ENCODE data around the gene PDAP1. TPM values are rescaled to one million over a fixed set of nuclear protein-coding genes. Genes with fewer than 3 reads are reported as not detected.
A peak's percentile ranks its signal among the peaks of the same experiment; 100 is the strongest.
"Not testable (repeated sequence)": the region's sequence is repeated elsewhere in the genome, so short reads cannot be mapped to it uniquely, and the experiment has no call there.

The PDAP1 gene
- total RNA-seq, 2 experiments from 2014 or later, result 94.7 to 128 TPM

- not testable (repeated sequence) for ATAC-seq; H3K9me3 Mint-ChIP-seq (ENCODE audit: low read depth); H3K27ac Mint-ChIP-seq; DNase-seq; H3K27me3 Mint-ChIP-seq; H3K4me3 Mint-ChIP-seq
- Mint-ChIP-seq H3K36me3 (peaks cover 45% of the 10 kb centered on the region), H3K4me1 (peaks cover 30% of the 10 kb centered on the region)
- CTCF ChIA-PET, result interaction anchor here (0.9 to 2.1 kb wide), 6 partner anchors 9 to 22 kb away, joined by 3 to 10 read pairs (median 3); partner anchors contain the start of genes BUD31 and PDAP1
These were observed 21.2 kb downstream of the PDAP1 start for GRCh38 chr7:99387239-99387635.

- ATAC-seq, result peak; percentile 79
- Mint-ChIP-seq H3K36me3 (peaks cover 42% of the 10 kb centered on the region), H3K4me1 (peaks cover 29% of the 10 kb centered on the region), H3K27ac (peak overlapping the region; percentile 43), H3K9me3 (ENCODE audit: low read depth) (no peaks in the 10 kb centered on the region), H3K27me3 (no peaks in the 10 kb centered on the region), H3K4me3 (no peak overlapping the region)
- peak; percentile 66 for DNase-seq
- CTCF ChIA-PET, result interaction anchor here (0.9 to 2.1 kb wide), 8 partner anchors 9 to 695 kb away, joined by 3 to 10 read pairs (median 3); partner anchors contain the start of genes BUD31, PDAP1 and ZKSCAN5
These were observed 21.7 kb downstream of the PDAP1 start for GRCh38 chr7:99386584-99387238.

GRCh38 chr7:99385564-99385963, 22.8 kb downstream of the PDAP1 start:
- H3K4me3 Mint-ChIP-seq, result no peak overlapping the region
- ATAC-seq, result no peak
- no peak for DNase-seq
- CTCF ChIA-PET, result interaction anchor here (1.1 to 2.1 kb wide), 2 partner anchors 20 to 119 kb away, joined by 3 to 10 read pairs; partner anchors contain the start of gene ZKSCAN5
- H3K27me3 Mint-ChIP-seq, result no peaks in the 10 kb centered on the region
- peaks cover 40% of the 10 kb centered on the region for H3K36me3 Mint-ChIP-seq
- H3K4me1 Mint-ChIP-seq, result peaks cover 32% of the 10 kb centered on the region
- peak overlapping the region; percentile 28 for H3K27ac Mint-ChIP-seq
- H3K9me3 Mint-ChIP-seq (ENCODE audit: low read depth), result no peaks in the 10 kb centered on the region

- H3K36me3 Mint-ChIP-seq, result peaks cover 43% of the 10 kb centered on the region
These were observed 23.9 kb downstream of the PDAP1 start for GRCh38 chr7:99384523-99384922.

GRCh38 chr7:99383791-99384370, 24.5 kb downstream of the PDAP1 start:
- H3K27ac Mint-ChIP-seq, result peak overlapping the region; percentile 69
- no peaks in the 10 kb centered on the region for H3K27me3 Mint-ChIP-seq
- H3K9me3 Mint-ChIP-seq (ENCODE audit: low read depth), result no peaks in the 10 kb centered on the region
- H3K4me3 Mint-ChIP-seq, result no peak overlapping the region
- H3K36me3 Mint-ChIP-seq, result peaks cover 43% of the 10 kb centered on the region
- DNase-seq (no peak), ATAC-seq (no peak)
- peaks cover 46% of the 10 kb centered on the region for H3K4me1 Mint-ChIP-seq
- CTCF ChIA-PET, result interaction anchor here (1.1 kb wide), 1 partner anchor 15 kb away, joined by 4 read pairs; no protein-coding TSS in a partner anchor

More at GRCh38 chr7:99384523-99384922, 23.9 kb downstream of the PDAP1 start:
- Mint-ChIP-seq H3K9me3 (ENCODE audit: low read depth) (no peaks in the 10 kb centered on the region), H3K4me1 (peaks cover 40% of the 10 kb centered on the region), H3K27ac (peak overlapping the region; percentile 69), H3K4me3 (no peak overlapping the region), H3K27me3 (no peaks in the 10 kb centered on the region)
- CTCF ChIA-PET, result no interaction called here
- no peak for DNase-seq
- no peak for ATAC-seq

- no peaks in the 10 kb centered on the region for H3K9me3 Mint-ChIP-seq (ENCODE audit: low read depth)
- H3K27ac Mint-ChIP-seq, result peak overlapping the region; percentile 69
- H3K4me1 Mint-ChIP-seq, result peaks cover 50% of the 10 kb centered on the region
- H3K27me3 Mint-ChIP-seq, result no peaks in the 10 kb centered on the region
- H3K4me3 Mint-ChIP-seq, result no peak overlapping the region
- peaks cover 40% of the 10 kb centered on the region for H3K36me3 Mint-ChIP-seq
- DNase-seq, result no peak
- CTCF ChIA-PET, result interaction anchor here (1.1 to 1.2 kb wide), 2 partner anchors 15 to 24 kb away, joined by 3 to 4 read pairs; no protein-coding TSS in a partner anchor
- ATAC-seq, result no peak
These were observed 25.2 kb downstream of the PDAP1 start for GRCh38 chr7:99383203-99383602.

GRCh38 chr7:99381664-99382075, 26.7 kb downstream of the PDAP1 start:
- no peaks in the 10 kb centered on the region for H3K27me3 Mint-ChIP-seq
- H3K4me1 Mint-ChIP-seq, result peaks cover 59% of the 10 kb centered on the region
- H3K4me3 Mint-ChIP-seq, result peak overlapping the region; percentile 76
- no peaks in the 10 kb centered on the region for H3K9me3 Mint-ChIP-seq (ENCODE audit: low read depth)
- DNase-seq, result no peak
- H3K27ac Mint-ChIP-seq, result peak overlapping the region; percentile 97
- CTCF ChIA-PET, result interaction anchor here (1.0 kb wide), 1 partner anchor 13 kb away, joined by 3 read pairs; no protein-coding TSS in a partner anchor
- peaks cover 40% of the 10 kb centered on the region for H3K36me3 Mint-ChIP-seq
- no peak for ATAC-seq

GRCh38 chr7:99380823-99381663, 27.4 kb downstream of the PDAP1 start:
- CTCF ChIA-PET, result interaction anchor here (0.6 to 1.0 kb wide), 3 partner anchors 12 to 27 kb away, joined by 3 to 6 read pairs (median 3); partner anchors contain the start of genes BUD31 and PDAP1
- H3K4me3 Mint-ChIP-seq, result peak overlapping the region; percentile 76
- H3K36me3 Mint-ChIP-seq, result peaks cover 37% of the 10 kb centered on the region
- H3K27me3 Mint-ChIP-seq, result no peaks in the 10 kb centered on the region
- H3K9me3 Mint-ChIP-seq (ENCODE audit: low read depth), result no peaks in the 10 kb centered on the region
- peaks cover 64% of the 10 kb centered on the region for H3K4me1 Mint-ChIP-seq
- DNase-seq, result peak; percentile 96
- H3K27ac Mint-ChIP-seq, result peak overlapping the region; percentile 97
- ATAC-seq, result peak; percentile 90

- no peaks in the 10 kb centered on the region for H3K9me3 Mint-ChIP-seq (ENCODE audit: low read depth)
- DNase-seq (peak; percentile 67), ATAC-seq (peak; percentile 27)
- no peaks in the 10 kb centered on the region for H3K27me3 Mint-ChIP-seq
- peak overlapping the region; percentile 76 for H3K4me3 Mint-ChIP-seq
- CTCF ChIA-PET, result interaction anchor here (0.6 to 1.0 kb wide), 3 partner anchors 13 to 28 kb away, joined by 3 to 6 read pairs (median 3); partner anchors contain the start of genes BUD31 and PDAP1
- H3K36me3 Mint-ChIP-seq, result peaks cover 35% of the 10 kb centered on the region
- peak overlapping the region; percentile 97 for H3K27ac Mint-ChIP-seq
- peaks cover 61% of the 10 kb centered on the region for H3K4me1 Mint-ChIP-seq
These were observed 28.2 kb downstream of the PDAP1 start for GRCh38 chr7:99380032-99380822.

- Mint-ChIP-seq H3K4me3 (peak overlapping the region; percentile 76), H3K4me1 (peaks cover 61% of the 10 kb centered on the region), H3K27ac (peak overlapping the region; percentile 97), H3K36me3 (peaks cover 35% of the 10 kb centered on the region)
- ATAC-seq; H3K27me3 Mint-ChIP-seq; H3K9me3 Mint-ChIP-seq (ENCODE audit: low read depth); DNase-seq: not testable (repeated sequence)
- CTCF ChIA-PET, result interaction anchor here (1.0 to 1.1 kb wide), 2 partner anchors 15 to 1794 kb away, joined by 3 to 4 read pairs; no protein-coding TSS in a partner anchor
These were observed 28.7 kb downstream of the PDAP1 start for GRCh38 chr7:99379693-99380031.

- DNase-seq (peak; percentile 69), ATAC-seq (no peak)
- H3K27ac Mint-ChIP-seq, result peak overlapping the region; percentile 97
- H3K9me3 Mint-ChIP-seq (ENCODE audit: low read depth), result no peaks in the 10 kb centered on the region
- H3K27me3 Mint-ChIP-seq, result no peaks in the 10 kb centered on the region
- peaks cover 35% of the 10 kb centered on the region for H3K36me3 Mint-ChIP-seq
- H3K4me1 Mint-ChIP-seq, result peaks cover 56% of the 10 kb centered on the region
- peak overlapping the region; percentile 76 for H3K4me3 Mint-ChIP-seq
- CTCF ChIA-PET, result interaction anchor here (0.8 to 1.1 kb wide), 3 partner anchors 14 to 1795 kb away, joined by 3 to 4 read pairs (median 3); partner anchors contain the start of genes BUD31 and PDAP1
These were observed 29.3 kb downstream of the PDAP1 start for GRCh38 chr7:99379043-99379577.

Measured in activated CD8-positive, alpha-beta memory T cell treated with anti-CD3 and anti-CD28 coated beads, Interleukin-2, amount 10 ng/mL, durations not matched to agents 7 days and 5 days (primary cell).